ENCODE measurements around the gene DGKB.

GRCh38 chr7:14487701-14488395 lies 414.7 kb downstream of the DGKB start:
- no peak for TF ChIP-seq EZH2 (IDR thresholded peaks at IDR 0.05; ENCODE audit: borderline replicate concordance, low read length)
- no peak for TF ChIP-seq CTCF (conservative IDR thresholded peaks at IDR 0.05 in 1 of 2, IDR thresholded peaks at IDR 0.05 in 1 of 2; ENCODE audit: extremely low read depth in 1 of 2, insufficient read depth in 1 of 2, low read depth in 1 of 2, low read length in 2 of 2)

All from mammary epithelial cell (primary cell).